DOHH2 (cell line): ENCODE results near the gene FRS3.

ENCODE experiments used
- H3F3A ChIP-seq: fragments of 200-600 bp; sonication (generic), shearing (Covaris generic); 2 replicates; pipeline ENCODE4 v1.6.0; 2016; ENCODE audit warnings: antibody characterized with exemption, mild to moderate bottlenecking; ENCODE audit not compliant: control insufficient read depth, insufficient read depth
- H3K27ac ChIP-seq: fragments of 200-600 bp; sonication (generic); 2 replicates; pipeline ENCODE4 v1.5.1; 2014; ENCODE audit warnings: low read depth, mild to moderate bottlenecking, low read length, moderate library complexity
- H3K27me3 ChIP-seq: fragments of 200-600 bp; sonication (generic); 2 replicates; pipeline ENCODE4 v1.6.1; 2014; ENCODE audit warnings: mild to moderate bottlenecking, low read length, mixed read lengths; ENCODE audit not compliant: control insufficient read depth
- H3K36me3 ChIP-seq: fragments of 200-600 bp; sonication (generic); 2 replicates; pipeline ENCODE4 v1.6.1; 2014; ENCODE audit warnings: mild to moderate bottlenecking, low read length, moderate library complexity, mixed read lengths; ENCODE audit not compliant: control insufficient read depth
- H3K4me1 ChIP-seq: fragments of 200-600 bp; sonication (generic); 2 replicates; pipeline ENCODE4 v1.6.1; 2014; ENCODE audit warnings: mild to moderate bottlenecking, low read length, mixed read lengths; ENCODE audit not compliant: control insufficient read depth
- H3K4me2 ChIP-seq: fragments of 200-600 bp; sonication (generic); 2 replicates; pipeline ENCODE4 v1.6.0; 2014; ENCODE audit warnings: mild to moderate bottlenecking, low read length, moderate library complexity
- H3K4me3 ChIP-seq: fragments of 200-600 bp; sonication (generic); 2 replicates; pipeline ENCODE4 v1.5.1; 2014; ENCODE audit warnings: mild to moderate bottlenecking, low read length, mixed read lengths
- H3K79me2 ChIP-seq: fragments of 200-600 bp; sonication (generic); 2 replicates; pipeline ENCODE4 v1.6.1; 2014; ENCODE audit warnings: mild to moderate bottlenecking, low read length, mixed read lengths; ENCODE audit not compliant: control insufficient read depth
- H3K9me2 ChIP-seq: fragments of 200-600 bp; sonication (generic); replicated peaks from 2 replicates; pipeline ENCODE4 v1.6.1; 2014; ENCODE audit warnings: mild to moderate bottlenecking, low read length, mixed read lengths; ENCODE audit not compliant: control insufficient read depth
- H3K9me3 ChIP-seq: fragments of 200-600 bp; sonication (generic); 2 replicates; pipeline ENCODE4 v1.6.1; 2014; ENCODE audit warnings: antibody characterized with exemption, low read length, mixed read lengths; ENCODE audit not compliant: control insufficient read depth, insufficient read depth
- H4K20me1 ChIP-seq: fragments of 200-600 bp; sonication (generic); 2 replicates; pipeline ENCODE4 v1.6.0; 2014; ENCODE audit warnings: low read depth, mild to moderate bottlenecking, antibody characterized with exemption, low read length, moderate library complexity; ENCODE audit not compliant: control insufficient read depth, insufficient read depth
- CTCF ChIP-seq: fragments of 200-600 bp; sonication (generic); IDR thresholded peaks from one replicate; pipeline ENCODE4 v1.5.1; 2014; ENCODE audit warnings: antibody characterized with exemption, mild to moderate bottlenecking, low read depth, low read length; ENCODE audit not compliant: poor library complexity, severe bottlenecking
- EZH2phosphoT487 ChIP-seq: fragments of 200-600 bp; sonication (generic); IDR thresholded peaks from 2 replicates; pipeline ENCODE4 v1.6.1; 2017; ENCODE audit warnings: borderline replicate concordance, mild to moderate bottlenecking, antibody characterized with exemption, low read length, moderate library complexity, mixed read lengths

FRS3 gene

GRCh38 chr6:41740366-41741162, 39.1 kb downstream of the FRS3 start:
- Histone ChIP-seq H4K20me1 (no peaks in the 10 kb centered on the region), H3F3A (no peaks in the 10 kb centered on the region), H3K9me3 (no peaks in the 10 kb centered on the region), H3K79me2 (no peaks in the 10 kb centered on the region), H3K36me3 (no peaks in the 10 kb centered on the region), H3K4me3 (no peak overlapping the region), H3K4me1 (peaks cover 7% of the 10 kb centered on the region), H3K27ac (no peak overlapping the region), H3K4me2 (no peak overlapping the region), H3K27me3 (peaks cover 6% of the 10 kb centered on the region; the same call in 1 of the 2 replicates), H3K9me2 (no peaks in the 10 kb centered on the region)
- no peak for TF ChIP-seq EZH2phosphoT487
- no peak for TF ChIP-seq CTCF

- H3K4me1 ChIP-seq = peaks cover 7% of the 10 kb centered on the region
- H3K4me3 ChIP-seq = no peak overlapping the region
- H3K36me3 ChIP-seq = no peaks in the 10 kb centered on the region
- no peaks in the 10 kb centered on the region for H3K79me2 ChIP-seq
- no peaks in the 10 kb centered on the region for H4K20me1 ChIP-seq
- no peak overlapping the region for H3K4me2 ChIP-seq
- H3K9me3 ChIP-seq = no peaks in the 10 kb centered on the region
- H3K9me2 ChIP-seq = no peaks in the 10 kb centered on the region
- H3F3A ChIP-seq = no peaks in the 10 kb centered on the region
- no peak overlapping the region for H3K27ac ChIP-seq
- peaks cover 6% of the 10 kb centered on the region; the same call in 1 of the 2 replicates for H3K27me3 ChIP-seq
- TF ChIP-seq CTCF = no peak
- TF ChIP-seq EZH2phosphoT487 = no peak
Measured at GRCh38 chr6:41739041-41739440, 40.7 kb downstream of the FRS3 start.

- no peaks in the 10 kb centered on the region for H3K9me3 ChIP-seq
- peaks cover 6% of the 10 kb centered on the region; the same call in 1 of the 2 replicates for H3K27me3 ChIP-seq
- peaks cover 21% of the 10 kb centered on the region for H3K4me1 ChIP-seq
- no peak overlapping the region for H3K27ac ChIP-seq
- peaks cover 13% of the 10 kb centered on the region for H3K79me2 ChIP-seq
- no peaks in the 10 kb centered on the region for H3K9me2 ChIP-seq
- H3K4me2 ChIP-seq = no peak overlapping the region
- H3K4me3 ChIP-seq = no peak overlapping the region
- H3K36me3 ChIP-seq = peaks cover 10% of the 10 kb centered on the region
- TF ChIP-seq EZH2phosphoT487 (no peak), CTCF (no peak)
- H3F3A ChIP-seq = no peaks in the 10 kb centered on the region; the same call in 1 of the 2 replicates
- no peaks in the 10 kb centered on the region for H4K20me1 ChIP-seq
Measured at GRCh38 chr6:41737591-41738130, 42.0 kb downstream of the FRS3 start.
